Loucy (cell line): ENCODE results near the gene TLE5.
A peak's percentile ranks its signal among the peaks of the same experiment; 100 is the strongest.

Source experiments
- H2AFZ ChIP-seq: fragments of 200-600 bp; sonication (generic); 2 replicates; pipeline ENCODE4 v1.6.0; 2016; ENCODE audit warnings: antibody characterized with exemption, mild to moderate bottlenecking, low read length, moderate library complexity
- H3F3A ChIP-seq: fragments of 200-600 bp; 2 replicates; pipeline ENCODE4 v1.6.0; 2016; ENCODE audit warnings: antibody characterized with exemption, low read depth, mild to moderate bottlenecking
- H3K27me3 ChIP-seq: fragments of 200-600 bp; sonication (generic); 2 replicates; pipeline ENCODE4 v1.6.1; 2014; ENCODE audit warnings: low read length, mild to moderate bottlenecking; ENCODE audit not compliant: insufficient read depth, poor library complexity, severe bottlenecking
- H3K36me3 ChIP-seq: fragments of 200-600 bp; sonication (generic); 2 replicates; pipeline ENCODE4 v1.6.1; 2016; ENCODE audit warnings: low read length; ENCODE audit not compliant: insufficient read depth
- H3K4me1 ChIP-seq: fragments of 200-600 bp; sonication (generic); 2 replicates; pipeline ENCODE4 v1.5.1; 2014; ENCODE audit warnings: low read length, mild to moderate bottlenecking; ENCODE audit not compliant: insufficient read depth, poor library complexity, severe bottlenecking
- H3K4me2 ChIP-seq: fragments of 200-600 bp; sonication (generic); 2 replicates; pipeline ENCODE4 v1.6.0; 2014; ENCODE audit warnings: antibody characterized with exemption, low read length, low read depth, mild to moderate bottlenecking; ENCODE audit not compliant: poor library complexity, severe bottlenecking
- H3K4me3 ChIP-seq: fragments of 200-600 bp; sonication (generic); 2 replicates; pipeline ENCODE4 v1.5.1; 2014; ENCODE audit warnings: low read length, mild to moderate bottlenecking, mixed read lengths; ENCODE audit not compliant: poor library complexity, severe bottlenecking
- H3K79me2 ChIP-seq: fragments of 200-600 bp; sonication (generic); 2 replicates; pipeline ENCODE4 v1.6.1; 2014; ENCODE audit warnings: low read length; ENCODE audit not compliant: insufficient read depth
- H3K9ac ChIP-seq: fragments of 200-600 bp; sonication (generic); 2 replicates; pipeline ENCODE4 v1.6.0; 2014; ENCODE audit warnings: mild to moderate bottlenecking, low read depth, low read length, moderate library complexity; ENCODE audit not compliant: poor library complexity, severe bottlenecking
- H3K9me2 ChIP-seq: fragments of 200-600 bp; sonication (generic); replicated peaks from 2 replicates; pipeline ENCODE4 v1.6.1; 2016; ENCODE audit warnings: low read depth, low read length, mixed read lengths
- H3K9me3 ChIP-seq: fragments of 200-600 bp; sonication (generic); 2 replicates; pipeline ENCODE4 v1.6.1; 2014; ENCODE audit warnings: mild to moderate bottlenecking, antibody characterized with exemption, low read length, low read depth; ENCODE audit not compliant: insufficient read depth
- H4K20me1 ChIP-seq: fragments of 200-600 bp; sonication (generic); 2 replicates; pipeline ENCODE4 v1.6.0; 2014; ENCODE audit warnings: antibody characterized with exemption, low read length, mild to moderate bottlenecking; ENCODE audit not compliant: insufficient read depth, poor library complexity, severe bottlenecking
- EZH2phosphoT487 ChIP-seq: fragments of 200-600 bp; IDR thresholded peaks from 2 replicates; pipeline ENCODE4 v1.6.1; 2018; ENCODE audit warnings: antibody characterized with exemption, mild to moderate bottlenecking, moderate library complexity, borderline replicate concordance
- TF ChIP-seq, protein P1 (sequence below): fragments of 200-600 bp; sonication (generic); conservative IDR thresholded peaks from 2 replicates; pipeline ENCODE4 v1.5.1; 2014; ENCODE audit warnings: mild to moderate bottlenecking, antibody characterized with exemption, low read length

Gene TLE5, protein sequence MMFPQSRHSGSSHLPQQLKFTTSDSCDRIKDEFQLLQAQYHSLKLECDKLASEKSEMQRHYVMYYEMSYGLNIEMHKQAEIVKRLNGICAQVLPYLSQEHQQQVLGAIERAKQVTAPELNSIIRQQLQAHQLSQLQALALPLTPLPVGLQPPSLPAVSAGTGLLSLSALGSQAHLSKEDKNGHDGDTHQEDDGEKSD

DNA sequence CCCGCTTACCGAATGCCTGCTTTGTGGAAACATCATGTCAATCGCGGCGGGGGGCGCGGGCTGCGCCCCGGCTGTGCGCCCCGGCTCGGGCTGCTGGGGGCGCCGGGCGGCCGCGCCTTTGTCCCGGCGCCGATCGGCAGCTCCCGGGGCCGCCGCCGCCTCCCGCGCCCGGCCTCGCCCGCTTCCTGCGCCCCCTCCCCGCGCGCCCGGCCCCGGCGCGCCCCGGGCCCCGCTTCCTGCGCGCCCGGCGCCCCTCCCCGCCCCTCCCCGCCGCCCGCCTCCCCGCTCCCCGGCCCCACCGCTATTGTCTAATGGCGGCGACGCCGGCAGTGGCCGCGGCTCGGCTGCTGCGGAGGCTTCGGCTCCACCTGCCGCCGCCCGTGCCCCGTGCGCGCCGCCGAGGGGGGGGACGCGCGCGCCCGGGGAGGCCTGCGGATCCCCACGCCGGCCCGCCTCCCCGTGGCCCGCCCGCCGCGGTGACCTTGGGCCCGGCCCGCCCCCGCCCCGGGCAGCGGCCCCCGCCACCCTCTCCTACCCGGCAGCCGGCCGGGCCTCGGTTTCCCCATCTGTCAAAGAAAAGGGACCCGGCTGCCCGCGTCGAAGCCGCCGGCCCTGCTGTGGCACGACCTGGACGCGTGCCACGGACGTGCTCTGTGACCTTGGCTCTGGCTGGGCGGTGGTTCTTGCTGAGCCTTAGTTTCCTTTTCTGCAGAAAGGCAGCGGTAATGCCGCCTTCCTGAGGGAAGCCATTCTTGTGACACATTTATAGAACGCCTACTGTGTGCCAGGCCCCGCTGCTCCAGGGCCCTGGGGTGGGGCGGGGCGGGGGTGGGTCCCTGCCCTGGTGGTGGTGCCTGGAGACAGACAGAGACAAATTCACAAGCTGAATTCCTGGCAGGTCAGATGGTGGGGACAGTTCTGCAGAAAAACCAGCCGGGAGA is at the start of gene TLE5:
TLE5 (minus strand) TSS at position 331 of the 941 bp plus-strand sequence; CDS start at position 36, 295 bp downstream.
- H3K79me2 ChIP-seq, result peaks cover 52% of the 10 kb centered on the region
- H3K4me1 ChIP-seq, result no peaks in the 10 kb centered on the region
- no peaks in the 10 kb centered on the region for H3K9me2 ChIP-seq
- peak within 1 kb of the TSS; percentile 84 for H2AFZ ChIP-seq
- H3K9me3 ChIP-seq, result no peaks in the 10 kb centered on the region
- H3K36me3 ChIP-seq, result peaks cover 25% of the 10 kb centered on the region; the same call in 1 of the 2 replicates
- TF ChIP-seq, protein P1, sequence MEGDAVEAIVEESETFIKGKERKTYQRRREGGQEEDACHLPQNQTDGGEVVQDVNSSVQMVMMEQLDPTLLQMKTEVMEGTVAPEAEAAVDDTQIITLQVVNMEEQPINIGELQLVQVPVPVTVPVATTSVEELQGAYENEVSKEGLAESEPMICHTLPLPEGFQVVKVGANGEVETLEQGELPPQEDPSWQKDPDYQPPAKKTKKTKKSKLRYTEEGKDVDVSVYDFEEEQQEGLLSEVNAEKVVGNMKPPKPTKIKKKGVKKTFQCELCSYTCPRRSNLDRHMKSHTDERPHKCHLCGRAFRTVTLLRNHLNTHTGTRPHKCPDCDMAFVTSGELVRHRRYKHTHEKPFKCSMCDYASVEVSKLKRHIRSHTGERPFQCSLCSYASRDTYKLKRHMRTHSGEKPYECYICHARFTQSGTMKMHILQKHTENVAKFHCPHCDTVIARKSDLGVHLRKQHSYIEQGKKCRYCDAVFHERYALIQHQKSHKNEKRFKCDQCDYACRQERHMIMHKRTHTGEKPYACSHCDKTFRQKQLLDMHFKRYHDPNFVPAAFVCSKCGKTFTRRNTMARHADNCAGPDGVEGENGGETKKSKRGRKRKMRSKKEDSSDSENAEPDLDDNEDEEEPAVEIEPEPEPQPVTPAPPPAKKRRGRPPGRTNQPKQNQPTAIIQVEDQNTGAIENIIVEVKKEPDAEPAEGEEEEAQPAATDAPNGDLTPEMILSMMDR, result no peak
- no peak for TF ChIP-seq EZH2phosphoT487
- peak within 1 kb of the TSS; percentile 80 for H3K4me3 ChIP-seq
- no peaks in the 10 kb centered on the region for H3K27me3 ChIP-seq
- H3K4me2 ChIP-seq, result peak within 1 kb of the TSS; percentile 90
- peak within 1 kb of the TSS; percentile 97 for H3K9ac ChIP-seq
- no peaks in the 10 kb centered on the region for H3F3A ChIP-seq
- H4K20me1 ChIP-seq, result peaks cover 41% of the 10 kb centered on the region

DNA sequence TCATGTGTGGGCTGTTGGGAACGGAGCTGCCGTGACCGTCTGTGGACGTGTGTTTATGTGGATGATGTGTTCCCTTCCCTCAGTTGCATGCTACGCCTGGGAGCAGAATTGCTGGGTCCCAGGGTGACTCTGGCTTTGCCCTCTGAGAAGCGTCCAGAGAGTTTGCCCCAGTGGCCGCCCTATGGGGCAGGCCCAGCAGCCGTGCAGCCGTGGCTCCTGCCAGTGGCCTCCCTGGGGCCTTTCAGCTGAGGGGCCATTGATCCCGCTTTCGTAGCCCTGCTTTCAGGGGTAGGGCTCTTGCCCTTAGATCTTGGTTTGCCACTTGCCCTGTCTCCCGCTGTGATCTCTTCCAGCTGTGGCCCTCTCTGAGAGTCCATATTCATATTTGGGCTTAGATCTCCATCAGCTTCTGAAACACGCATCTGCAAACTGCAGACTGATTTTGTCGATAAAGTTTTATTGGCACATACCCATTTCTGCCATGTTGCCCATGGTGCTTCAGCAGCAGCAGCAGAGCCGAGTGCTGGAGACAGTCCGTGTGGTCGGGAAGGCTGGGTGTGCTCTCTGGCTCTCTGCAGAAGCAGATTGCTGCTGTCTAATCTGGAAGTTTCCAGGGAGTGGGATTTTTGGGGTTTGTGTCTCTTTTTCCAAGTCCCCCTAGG is 49.4 kb upstream of the TLE5 start:
- H4K20me1 ChIP-seq, result no peaks in the 10 kb centered on the region
- no peak overlapping the region for H3K4me3 ChIP-seq
- no peaks in the 10 kb centered on the region for H3K79me2 ChIP-seq
- H3K9me3 ChIP-seq, result no peaks in the 10 kb centered on the region
- TF ChIP-seq, protein P1, result no peak
- no peak for TF ChIP-seq EZH2phosphoT487
- H3K4me1 ChIP-seq, result peaks cover 3% of the 10 kb centered on the region
- H3K27me3 ChIP-seq, result no peaks in the 10 kb centered on the region
- H2AFZ ChIP-seq, result no peak overlapping the region
- H3F3A ChIP-seq, result no peaks in the 10 kb centered on the region
- H3K4me2 ChIP-seq, result no peak overlapping the region
- no peak overlapping the region for H3K9ac ChIP-seq
- no peaks in the 10 kb centered on the region for H3K9me2 ChIP-seq
- no peaks in the 10 kb centered on the region for H3K36me3 ChIP-seq

DNA sequence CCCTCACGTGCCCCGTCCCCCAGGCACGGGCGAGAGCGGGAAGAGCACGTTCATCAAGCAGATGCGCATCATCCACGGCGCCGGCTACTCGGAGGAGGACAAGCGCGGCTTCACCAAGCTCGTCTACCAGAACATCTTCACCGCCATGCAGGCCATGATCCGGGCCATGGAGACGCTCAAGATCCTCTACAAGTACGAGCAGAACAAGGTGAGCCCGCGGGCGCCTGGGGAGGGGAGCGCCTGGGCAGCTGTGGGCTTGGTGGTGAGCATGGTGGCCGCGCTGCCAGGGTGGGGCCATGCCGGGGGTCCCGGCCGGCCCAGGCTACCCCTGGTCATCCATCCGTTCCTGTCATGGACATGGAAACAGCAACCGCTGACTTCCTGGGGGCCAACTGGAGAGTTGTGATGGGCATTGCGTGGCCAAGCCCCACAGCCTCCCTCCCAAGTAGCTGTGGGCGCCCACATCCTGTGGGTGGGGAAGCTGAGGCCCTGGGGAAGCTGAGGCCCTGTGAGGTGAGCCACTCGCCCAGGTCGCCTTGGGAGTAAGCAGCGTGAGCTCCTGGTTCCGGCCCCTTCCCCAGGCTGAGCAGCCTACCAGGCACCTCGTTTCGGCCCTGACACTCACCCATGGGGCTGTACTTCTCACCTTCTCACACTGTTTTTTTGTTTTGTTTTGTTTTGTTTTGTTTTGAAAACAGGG is 48.0 kb upstream of the TLE5 start:
- Histone ChIP-seq H3K4me2 (no peak overlapping the region), H3K9ac (no peak overlapping the region), H3K79me2 (no peaks in the 10 kb centered on the region), H2AFZ (no peak overlapping the region), H3K9me2 (no peaks in the 10 kb centered on the region), H3K4me1 (peaks cover 3% of the 10 kb centered on the region), H3K27me3 (no peaks in the 10 kb centered on the region), H4K20me1 (no peaks in the 10 kb centered on the region), H3K4me3 (no peak overlapping the region), H3K9me3 (no peaks in the 10 kb centered on the region), H3F3A (no peaks in the 10 kb centered on the region), H3K36me3 (no peaks in the 10 kb centered on the region)
- TF ChIP-seq, protein P1, result no peak
- TF ChIP-seq EZH2phosphoT487, result no peak
